Activated T-cell treated with anti-CD3 and anti-CD28 coated beads for 4 hours (primary cell): Measurements from ENCODE around the gene MED17.
"Not testable (repeated sequence)": the region's sequence is repeated elsewhere in the genome, so short reads cannot be mapped to it uniquely, and the experiment has no call there.

Experiments
- DNase-seq: peaks from one replicate; pipeline ENCODE4 v3.0.0-alpha.2; 2020

MED17 gene

DNA sequence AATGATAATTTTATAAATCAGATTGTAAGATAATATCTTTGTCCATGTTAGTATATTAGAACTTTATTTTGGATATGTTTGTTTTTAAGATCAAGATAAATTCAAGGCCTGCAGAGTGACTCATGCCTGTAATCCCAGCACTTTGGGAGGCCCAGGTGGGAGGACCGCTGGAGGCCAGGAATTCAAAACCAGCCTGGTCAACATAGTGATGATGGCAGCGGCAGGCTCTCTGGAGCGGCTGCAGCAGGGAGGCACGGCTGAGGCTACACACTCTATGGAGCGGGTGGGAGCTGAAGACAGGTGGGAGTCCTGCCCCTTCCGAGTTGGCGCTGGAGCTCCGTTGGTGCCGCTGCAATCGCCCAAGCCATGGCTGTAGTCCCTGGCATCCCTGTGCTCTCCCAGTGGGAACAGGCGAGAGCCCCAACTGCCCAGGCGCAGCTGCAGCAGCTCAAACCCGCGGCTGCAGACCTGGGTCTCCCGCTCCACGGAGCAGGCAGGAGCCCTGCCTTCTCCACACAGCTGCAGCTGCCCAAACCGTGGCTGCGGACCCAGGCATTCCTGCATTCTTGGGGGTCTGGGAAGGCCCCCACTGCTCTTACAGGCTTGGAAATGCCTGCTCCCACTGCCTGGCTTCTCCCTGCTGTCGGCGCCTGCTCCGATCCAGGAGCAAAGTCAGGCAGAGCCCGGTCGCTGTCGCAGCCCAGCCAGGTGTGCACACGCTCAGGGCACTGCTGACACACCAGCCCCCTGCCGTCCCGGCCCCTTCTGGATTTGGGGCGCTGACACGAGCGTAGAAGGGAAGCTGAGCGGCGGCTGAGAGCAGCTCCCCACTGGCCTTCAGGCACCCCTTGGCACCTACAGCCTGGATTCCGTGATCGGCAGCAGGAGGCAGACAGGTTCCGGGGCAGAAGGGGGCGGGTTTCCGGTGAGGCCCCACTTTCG, 25.9 kb upstream of the MED17 start:
- no peak for DNase-seq

DNA sequence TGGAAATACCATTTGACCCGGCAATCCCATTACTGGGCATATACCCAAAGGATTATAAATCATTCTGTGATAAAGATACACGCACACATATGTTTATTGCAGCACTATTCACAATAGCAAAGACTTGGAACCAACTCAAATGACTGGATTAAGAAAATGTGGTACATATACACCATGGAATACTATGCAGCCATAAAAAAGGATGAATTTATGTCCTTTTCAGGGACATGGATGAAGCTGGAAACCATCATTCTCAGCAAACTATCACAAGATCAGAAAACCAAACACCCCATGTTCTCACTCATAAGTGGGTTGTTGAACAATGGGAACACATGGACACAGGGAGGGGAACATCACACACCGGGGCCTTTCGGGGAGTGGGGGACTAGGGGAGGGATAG, 25.0 kb upstream of the MED17 start:
- not testable (repeated sequence) for DNase-seq

DNA sequence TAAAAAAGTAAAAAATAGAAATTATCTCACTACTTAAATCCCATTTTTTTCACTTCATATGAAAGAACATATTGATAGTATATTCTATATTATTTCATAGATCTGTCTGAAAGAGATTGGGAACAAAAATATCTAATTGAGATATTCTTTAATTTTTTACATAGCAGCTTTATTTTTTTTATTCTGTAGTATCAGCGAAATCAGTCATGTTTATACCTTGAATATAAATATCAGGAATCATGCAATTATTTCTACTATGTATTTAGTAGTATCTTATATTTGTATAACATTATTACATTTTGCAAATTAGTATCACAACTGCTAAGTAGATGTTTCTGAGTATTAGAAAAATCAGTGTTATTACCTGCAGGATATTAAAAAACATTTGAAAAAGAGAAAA, 22.2 kb upstream of the MED17 start:
- DNase-seq, result no peak

- DNase-seq, result no peak
Observed at GRCh38 chr11:93765551-93765950, 18.5 kb upstream of the MED17 start.

DNA sequence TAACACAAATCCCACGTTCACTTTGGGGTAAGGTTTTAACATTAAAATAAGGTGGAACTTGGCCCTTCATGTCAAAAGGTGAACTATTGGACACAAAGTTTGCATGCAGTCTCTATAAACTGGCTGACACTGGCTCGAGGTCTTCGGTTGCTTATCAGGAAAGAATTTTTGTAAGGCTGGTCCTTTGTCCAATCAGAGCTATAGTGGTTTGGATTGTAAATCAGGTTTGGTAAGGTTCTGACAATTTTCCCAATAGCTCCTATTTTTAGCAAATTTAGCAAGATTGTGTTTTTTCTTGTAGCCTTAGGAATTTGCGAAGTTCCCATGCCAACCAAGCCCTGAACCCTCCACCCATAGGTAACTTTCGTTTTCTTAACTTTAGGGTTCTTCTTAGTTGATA, 17.6 kb upstream of the MED17 start:
- no peak for DNase-seq

DNA sequence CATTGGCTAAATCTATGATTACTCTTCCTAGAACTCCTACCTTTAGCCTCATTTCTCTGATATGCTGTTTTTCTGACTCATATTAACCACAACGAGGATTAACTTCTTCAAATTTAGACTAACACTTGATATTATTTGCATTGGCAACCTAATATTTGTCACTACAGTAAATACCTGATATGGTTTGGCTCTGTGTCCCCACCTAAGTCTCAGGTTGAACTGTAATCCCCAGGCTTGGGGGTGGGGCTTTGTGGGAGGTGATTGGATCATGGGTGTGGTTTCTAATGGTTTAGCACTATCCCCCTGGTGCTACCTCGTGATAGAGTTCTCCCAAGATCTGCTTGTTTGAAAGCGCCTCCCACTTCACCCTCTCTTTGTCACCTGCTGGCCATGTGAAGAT, 17.1 kb upstream of the MED17 start:
- DNase-seq, result no peak

DNA sequence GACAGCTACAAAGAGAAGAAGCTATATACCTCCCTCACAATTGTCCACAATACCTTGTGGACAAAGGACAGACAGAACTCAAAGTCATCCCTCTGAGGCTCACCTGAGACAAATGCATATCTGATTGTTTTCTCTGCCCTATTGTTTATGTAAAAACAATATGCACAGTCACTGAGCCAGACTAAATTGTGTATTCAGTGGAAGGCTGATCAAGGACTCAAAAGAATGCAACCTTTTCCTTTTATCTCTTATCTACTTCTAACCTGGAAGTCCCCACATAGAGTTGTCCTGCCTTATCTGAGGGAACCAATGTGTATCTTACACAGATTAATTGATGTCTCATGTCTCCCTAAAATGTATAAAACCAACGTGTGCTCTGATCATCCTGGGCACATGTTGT, 13.9 kb upstream of the MED17 start:
- no peak for DNase-seq

GRCh38 chr11:93772123-93772522, 12.0 kb upstream of the MED17 start:
- no peak for DNase-seq

DNA sequence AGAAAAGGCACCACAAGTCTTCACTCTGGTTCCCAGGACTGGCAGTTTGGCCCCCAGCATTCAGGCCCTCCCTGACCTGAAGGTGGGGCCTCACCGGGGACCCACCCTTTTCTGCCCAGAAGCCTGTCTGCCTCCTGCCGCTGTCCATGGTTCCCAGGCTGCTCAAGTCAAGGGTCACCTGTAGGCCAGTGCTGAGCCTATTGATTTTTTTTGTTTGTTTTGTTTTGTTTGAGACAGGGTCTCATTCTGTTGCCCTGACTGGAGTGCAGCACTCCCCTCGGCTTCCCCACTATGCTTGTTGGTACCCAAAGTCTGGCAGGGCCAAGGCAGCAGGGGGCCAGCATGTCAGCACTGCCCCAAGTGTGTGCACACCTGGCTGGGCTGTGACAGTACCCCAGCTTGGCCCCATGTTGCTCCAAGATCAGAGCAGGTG, 11.0 kb upstream of the MED17 start:
- no peak for DNase-seq

DNA sequence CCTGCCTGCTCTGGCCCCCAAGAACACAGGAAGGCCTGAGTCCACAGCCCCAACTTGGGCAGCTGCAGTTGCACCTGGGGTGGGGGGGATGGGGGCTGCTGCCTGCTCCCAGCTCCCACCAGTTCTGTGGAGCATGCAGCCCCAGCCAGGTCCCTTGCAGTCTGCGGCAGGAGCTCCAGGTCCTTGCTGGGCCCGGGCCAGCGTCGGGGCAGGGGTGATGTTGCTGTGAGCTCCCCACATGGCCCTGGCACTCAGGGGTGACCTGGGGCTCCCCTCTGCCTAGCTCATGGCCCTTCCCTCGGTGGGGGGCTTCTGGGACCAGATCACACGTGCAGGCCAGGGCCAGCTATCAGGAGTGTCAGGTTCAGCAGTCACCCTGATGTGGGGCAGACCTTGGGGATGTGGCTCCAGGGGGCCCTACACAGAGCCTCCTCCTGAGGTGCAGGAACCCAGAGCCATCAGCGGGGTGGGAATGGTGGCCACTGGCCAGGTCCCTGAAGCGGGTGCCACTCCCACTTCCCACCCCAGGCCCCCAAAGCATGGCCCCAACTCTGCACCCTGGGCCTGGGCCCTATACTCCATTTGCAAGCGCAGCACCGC, 10.4 kb upstream of the MED17 start:
- no peak for DNase-seq

GRCh38 chr11:93774560-93774959, 9.5 kb upstream of the MED17 start:
- not testable (repeated sequence) for DNase-seq

GRCh38 chr11:93775289-93775688, 8.8 kb upstream of the MED17 start:
- DNase-seq, result no peak

DNA sequence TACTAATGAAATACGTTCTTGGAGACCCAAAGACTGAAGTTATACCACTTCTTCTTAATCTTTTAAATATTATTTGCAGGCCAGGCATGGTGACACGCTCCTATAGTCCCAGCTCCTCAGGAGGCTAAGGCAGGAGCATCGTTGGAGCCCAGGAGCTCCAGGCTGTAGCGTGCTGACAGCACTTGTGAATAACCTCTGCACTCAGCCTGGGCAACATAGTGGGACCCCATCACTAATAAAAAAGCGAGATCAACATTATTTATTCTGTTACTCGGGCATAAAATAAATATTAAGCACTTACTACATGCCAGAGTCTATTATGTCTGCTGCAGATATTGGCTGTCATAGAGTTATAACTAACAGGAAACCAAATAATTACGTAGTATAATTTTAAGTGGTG, 720 bp upstream of the MED17 start:
- no peak for DNase-seq

DNA sequence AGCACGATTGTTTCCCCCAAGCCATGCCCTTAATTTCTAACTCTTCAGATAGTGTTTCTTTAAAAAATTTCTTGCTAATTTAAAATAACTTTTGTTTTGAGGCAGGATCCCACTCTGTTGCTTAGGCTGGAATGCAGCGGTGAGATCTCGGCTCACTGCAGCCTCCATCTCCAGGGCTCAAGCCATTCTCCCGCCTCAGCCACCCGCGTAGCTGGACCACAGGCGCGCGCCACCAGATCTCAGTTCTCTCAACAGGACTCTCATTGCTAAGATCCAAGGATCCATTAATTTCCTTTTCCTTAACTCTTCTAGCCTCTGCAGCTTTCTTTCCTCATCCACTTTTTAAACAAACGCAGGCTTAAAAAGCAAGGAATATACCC, 327 bp upstream of the MED17 start:
- no peak for DNase-seq

DNA sequence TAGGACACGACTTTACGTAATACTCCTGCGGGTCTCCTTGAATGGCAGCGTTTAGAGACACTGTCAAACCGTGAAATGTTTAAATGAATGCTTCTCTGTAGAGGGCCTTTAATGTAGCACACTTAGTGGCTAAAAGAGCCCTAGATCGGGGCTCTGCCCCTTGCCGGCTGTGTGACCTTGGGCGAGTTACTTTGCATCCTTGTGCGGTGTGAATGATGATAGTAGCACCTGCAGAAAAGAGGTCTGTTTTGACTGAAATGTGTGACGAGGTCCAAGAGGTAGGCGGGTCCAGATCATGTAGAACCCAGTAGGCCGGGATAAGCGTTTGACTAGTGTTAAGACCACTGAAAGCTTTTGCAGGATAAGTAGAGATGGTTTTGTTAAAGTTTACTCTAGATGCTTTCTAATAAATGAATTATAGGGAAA, 866 bp downstream of the MED17 start:
- no peak for DNase-seq

DNA sequence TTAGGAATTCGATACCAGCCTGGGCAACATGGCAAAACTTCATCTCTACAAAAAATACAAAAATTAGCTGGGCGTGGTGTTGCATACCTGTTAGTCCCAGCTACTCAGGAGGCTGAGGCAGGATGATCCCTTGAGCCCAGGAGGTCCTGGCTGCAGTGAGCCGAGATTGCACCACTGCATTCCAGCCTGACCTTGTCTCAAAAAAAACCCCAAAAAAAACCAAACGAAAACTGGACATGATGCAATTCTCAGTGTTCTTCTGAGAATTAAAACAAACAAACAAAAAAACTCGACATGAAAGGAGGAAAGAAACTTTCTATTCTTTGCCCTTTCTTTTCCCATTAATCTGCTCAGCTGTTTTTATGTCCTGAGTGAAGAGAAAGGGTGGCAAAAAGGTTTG, 7.4 kb downstream of the MED17 start:
- no peak for DNase-seq

GRCh38 chr11:93796441-93797231, 12.6 kb downstream of the MED17 start:
- DNase-seq, result no peak

- DNase-seq, result no peak
Observed at GRCh38 chr11:93801366-93801765, 17.3 kb downstream of the MED17 start.

DNA sequence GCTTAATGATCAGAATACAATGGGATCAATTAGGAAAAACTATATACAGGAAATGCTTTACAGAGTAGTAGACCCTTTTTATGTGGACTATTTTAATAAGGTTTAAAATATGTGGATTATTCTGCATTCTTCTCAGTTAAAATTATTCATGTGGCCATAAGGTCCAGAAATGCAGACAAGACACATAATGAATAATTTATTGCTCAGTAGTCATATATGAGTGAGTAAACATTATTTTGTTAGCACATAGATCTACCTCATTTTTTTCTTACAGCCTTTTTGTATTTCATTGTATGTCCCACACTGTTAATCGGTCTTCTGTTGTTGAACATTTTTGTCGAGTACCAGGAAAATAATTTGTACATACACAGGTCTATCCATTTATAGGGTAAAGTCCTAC, 20.8 kb downstream of the MED17 start:
- DNase-seq, result no peak

DNA sequence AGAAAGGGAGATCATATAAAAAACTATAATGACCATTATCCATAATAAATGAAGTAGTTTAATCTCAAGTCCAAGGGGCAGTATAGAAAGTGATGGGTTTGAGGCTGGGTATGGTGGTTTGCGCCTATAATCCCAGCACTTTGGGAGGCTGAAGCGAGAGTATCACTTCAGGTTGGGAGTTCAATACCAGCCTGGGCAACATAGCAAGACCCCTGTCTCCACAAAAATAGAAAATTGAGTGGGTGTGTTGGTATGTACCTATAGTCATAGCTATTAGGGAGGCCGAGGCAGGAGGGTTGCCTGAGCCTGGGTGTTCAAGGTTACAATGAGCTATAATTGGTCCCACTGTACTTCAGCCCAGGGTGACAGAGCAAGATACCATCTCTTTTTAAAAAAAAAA, 23.9 kb downstream of the MED17 start:
- no peak for DNase-seq

- DNase-seq, result no peak
Observed at GRCh38 chr11:93813974-93814373, 29.9 kb downstream of the MED17 start.

- DNase-seq, result no peak
Observed at GRCh38 chr11:93814966-93815633, 31.0 kb downstream of the MED17 start.
